DND-41 (cell line): ENCODE data around the gene SUPT7L.
"Not testable (repeated sequence)": the region's sequence is repeated elsewhere in the genome, so short reads cannot be mapped to it uniquely, and the experiment has no call there.

ENCODE experiments used
- ATAC-seq: fragments of 200-7000 bp; cut with Tn5 transposase; 3 replicates; pipeline ENCODE4 v1.9.1; 2021; ENCODE audit warnings: low read depth; ENCODE audit not compliant: insufficient read depth
- DNase-seq: peaks from one replicate; pipeline ENCODE4 v3.0.0-alpha.2; 2020
- H2AFZ ChIP-seq: 2 replicates; pipeline ENCODE4 v1.6.0; 2012; ENCODE audit warnings: low read depth, low read length
- H3K27ac ChIP-seq: 2 replicates; pipeline ENCODE4 v1.5.1; 2012; ENCODE audit warnings: low read length, inconsistent platforms
- H3K27me3 ChIP-seq: fragments of 200-600 bp; sonication (generic); 2 replicates; pipeline ENCODE4 v1.6.0; 2012; ENCODE audit warnings: low read length, mild to moderate bottlenecking, inconsistent platforms; ENCODE audit not compliant: insufficient read depth, poor library complexity
- H3K36me3 ChIP-seq: 2 replicates; pipeline ENCODE4 v1.5.1; 2012; ENCODE audit warnings: low read length, inconsistent platforms; ENCODE audit not compliant: insufficient read depth
- H3K4me1 ChIP-seq: 2 replicates; pipeline ENCODE4 v1.5.1; 2012; ENCODE audit warnings: mild to moderate bottlenecking, low read length; ENCODE audit not compliant: insufficient read depth
- H3K4me2 ChIP-seq: 2 replicates; pipeline ENCODE4 v1.6.0; 2012; ENCODE audit warnings: mild to moderate bottlenecking, moderate library complexity, low read length, inconsistent platforms; ENCODE audit not compliant: insufficient read depth
- H3K4me3 ChIP-seq, 2 experiments: fragments of 200-600 bp in 1 of 2; shearing (Covaris generic) in 1 of 2; 2 replicates each; pipeline ENCODE4 v1.5.1; 2012 to 2016; ENCODE audit warnings: inconsistent platforms in 2 of 2, low read length in 2 of 2, mild to moderate bottlenecking in 2 of 2, low read depth in 1 of 2, moderate library complexity in 1 of 2
- H3K79me2 ChIP-seq: 2 replicates; pipeline ENCODE4 v1.6.0; 2012; ENCODE audit warnings: low read length, inconsistent platforms; ENCODE audit not compliant: insufficient read depth
- H3K9ac ChIP-seq: 2 replicates; pipeline ENCODE4 v1.6.0; 2012; ENCODE audit warnings: low read depth, mild to moderate bottlenecking, inconsistent platforms, low read length, moderate library complexity
- H3K9me3 ChIP-seq: 2 replicates; pipeline ENCODE4 v1.5.1; 2012; ENCODE audit warnings: low read length, moderate library complexity, mild to moderate bottlenecking, inconsistent platforms; ENCODE audit not compliant: insufficient read depth, severe bottlenecking
- H4K20me1 ChIP-seq: 2 replicates; pipeline ENCODE4 v1.6.0; 2012; ENCODE audit warnings: low read length; ENCODE audit not compliant: insufficient read depth
- EZH2 ChIP-seq: IDR thresholded peaks from 3 replicates; pipeline ENCODE4 v1.6.1; 2012; ENCODE audit warnings: borderline replicate concordance, low read depth, mild to moderate bottlenecking, moderate library complexity, low read length, inconsistent platforms; ENCODE audit not compliant: severe bottlenecking
- TF ChIP-seq, protein P1 (sequence below): IDR thresholded peaks from 2 replicates; pipeline ENCODE4 v1.5.1; 2012; ENCODE audit warnings: borderline replicate concordance, low read length, moderate library complexity, mild to moderate bottlenecking; ENCODE audit not compliant: poor library complexity, severe bottlenecking; ENCODE audit errors: extremely low read depth

The SUPT7L gene

DNA sequence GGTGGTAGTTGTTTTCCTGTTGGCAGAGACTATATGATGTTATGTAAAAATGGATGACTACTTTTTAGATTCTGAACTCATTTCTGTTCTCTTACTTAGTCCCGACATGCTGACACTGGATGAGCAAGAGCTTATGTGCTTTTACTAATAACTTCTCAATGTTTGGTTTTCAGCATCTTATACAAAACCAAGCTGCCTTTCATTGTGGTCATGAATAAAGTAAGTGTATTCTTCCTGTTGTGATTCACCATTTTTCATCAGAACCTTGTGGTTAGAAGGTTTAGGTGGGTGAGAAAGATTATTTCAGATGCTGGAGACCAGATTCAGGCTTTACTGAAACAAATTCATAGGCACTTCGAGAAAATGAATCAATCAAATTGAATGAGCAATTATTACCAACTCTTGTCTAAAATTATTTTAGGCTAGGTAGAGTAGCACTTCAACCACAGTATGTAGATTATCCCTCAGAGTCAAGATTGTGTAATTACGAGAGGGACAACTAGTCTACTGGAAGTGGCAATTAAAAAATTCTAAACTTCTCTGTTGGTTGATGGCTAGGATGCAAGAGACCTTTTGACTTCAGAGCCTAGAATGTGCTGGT, 25.3 kb downstream of the SUPT7L start:
- Histone ChIP-seq H3K9me3 (no peaks in the 10 kb centered on the region), H3K4me3 (no peak overlapping the region), H3K79me2 (no peaks in the 10 kb centered on the region), H4K20me1 (no peaks in the 10 kb centered on the region), H3K27ac (no peak overlapping the region), H3K27me3 (no peaks in the 10 kb centered on the region), H3K9ac (no peak overlapping the region), H2AFZ (no peak overlapping the region), H3K36me3 (peaks cover 88% of the 10 kb centered on the region), H3K4me2 (no peak overlapping the region), H3K4me1 (no peaks in the 10 kb centered on the region)
- ATAC-seq, result no peak
- DNase-seq, result no peak
- no peak for TF ChIP-seq EZH2

DNA sequence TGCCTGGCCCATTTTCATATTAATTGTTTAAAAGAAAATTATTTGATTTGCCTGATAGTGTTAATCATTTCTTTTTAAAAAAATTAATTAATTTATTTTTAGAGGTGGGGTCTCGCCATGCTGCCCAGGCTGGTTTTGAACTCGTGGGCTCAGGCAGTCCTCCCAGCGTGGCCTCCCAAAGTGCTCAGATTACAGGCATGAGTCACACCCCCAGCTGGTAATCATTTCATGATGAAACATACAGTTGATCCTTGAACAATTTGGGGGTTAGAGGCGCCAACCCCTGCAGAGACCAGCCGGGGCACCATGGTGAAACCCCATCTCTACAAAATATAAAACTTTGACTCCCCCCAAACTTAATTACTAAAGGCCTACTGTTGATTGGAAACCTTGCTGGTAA, 26.6 kb downstream of the SUPT7L start:
- Histone ChIP-seq H3K27ac (no peak overlapping the region), H3K9me3 (no peaks in the 10 kb centered on the region), H3K4me2 (no peak overlapping the region), H3K4me3 (no peak overlapping the region), H4K20me1 (no peaks in the 10 kb centered on the region), H3K27me3 (no peaks in the 10 kb centered on the region), H3K36me3 (peaks cover 91% of the 10 kb centered on the region), H3K9ac (no peak overlapping the region), H2AFZ (no peak overlapping the region), H3K4me1 (no peaks in the 10 kb centered on the region), H3K79me2 (0 out of 2 replicates have a peak, but pooled peaks cover 3% of the 10 kb centered on the region)
- DNase-seq (no peak), ATAC-seq (no peak)
- TF ChIP-seq EZH2, result no peak
- TF ChIP-seq, protein P1, sequence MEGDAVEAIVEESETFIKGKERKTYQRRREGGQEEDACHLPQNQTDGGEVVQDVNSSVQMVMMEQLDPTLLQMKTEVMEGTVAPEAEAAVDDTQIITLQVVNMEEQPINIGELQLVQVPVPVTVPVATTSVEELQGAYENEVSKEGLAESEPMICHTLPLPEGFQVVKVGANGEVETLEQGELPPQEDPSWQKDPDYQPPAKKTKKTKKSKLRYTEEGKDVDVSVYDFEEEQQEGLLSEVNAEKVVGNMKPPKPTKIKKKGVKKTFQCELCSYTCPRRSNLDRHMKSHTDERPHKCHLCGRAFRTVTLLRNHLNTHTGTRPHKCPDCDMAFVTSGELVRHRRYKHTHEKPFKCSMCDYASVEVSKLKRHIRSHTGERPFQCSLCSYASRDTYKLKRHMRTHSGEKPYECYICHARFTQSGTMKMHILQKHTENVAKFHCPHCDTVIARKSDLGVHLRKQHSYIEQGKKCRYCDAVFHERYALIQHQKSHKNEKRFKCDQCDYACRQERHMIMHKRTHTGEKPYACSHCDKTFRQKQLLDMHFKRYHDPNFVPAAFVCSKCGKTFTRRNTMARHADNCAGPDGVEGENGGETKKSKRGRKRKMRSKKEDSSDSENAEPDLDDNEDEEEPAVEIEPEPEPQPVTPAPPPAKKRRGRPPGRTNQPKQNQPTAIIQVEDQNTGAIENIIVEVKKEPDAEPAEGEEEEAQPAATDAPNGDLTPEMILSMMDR, result no peak

DNA sequence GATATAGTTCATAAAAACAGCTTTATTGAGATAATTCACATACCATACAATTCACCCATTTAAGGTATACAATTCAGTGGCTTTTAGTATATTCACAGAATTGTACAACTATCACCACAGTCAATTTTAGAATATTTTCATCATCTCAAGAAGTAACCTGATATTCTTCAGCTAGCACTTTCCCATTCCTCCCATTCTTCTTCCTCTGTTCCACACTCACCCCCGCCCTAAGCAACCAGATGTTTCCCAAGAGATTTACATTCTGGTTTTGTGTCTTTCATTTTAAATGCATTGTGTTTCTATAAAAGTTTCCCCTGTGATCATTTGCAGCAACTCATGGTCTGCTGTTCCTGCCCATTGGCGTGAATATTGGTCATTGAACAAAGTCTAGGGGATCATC, 29.1 kb downstream of the SUPT7L start:
- Histone ChIP-seq H3K9ac (no peak overlapping the region), H3K27me3 (no peaks in the 10 kb centered on the region), H3K36me3 (peaks cover 82% of the 10 kb centered on the region), H3K9me3 (no peaks in the 10 kb centered on the region), H3K27ac (no peak overlapping the region), H2AFZ (no peak overlapping the region), H3K79me2 (peaks cover 20% of the 10 kb centered on the region), H3K4me3 (no peak overlapping the region), H3K4me2 (no peak overlapping the region), H4K20me1 (no peaks in the 10 kb centered on the region), H3K4me1 (peaks cover 20% of the 10 kb centered on the region)
- ATAC-seq (no peak), DNase-seq (no peak)
- TF ChIP-seq EZH2, result no peak
- TF ChIP-seq, protein P1, result no peak

DNA sequence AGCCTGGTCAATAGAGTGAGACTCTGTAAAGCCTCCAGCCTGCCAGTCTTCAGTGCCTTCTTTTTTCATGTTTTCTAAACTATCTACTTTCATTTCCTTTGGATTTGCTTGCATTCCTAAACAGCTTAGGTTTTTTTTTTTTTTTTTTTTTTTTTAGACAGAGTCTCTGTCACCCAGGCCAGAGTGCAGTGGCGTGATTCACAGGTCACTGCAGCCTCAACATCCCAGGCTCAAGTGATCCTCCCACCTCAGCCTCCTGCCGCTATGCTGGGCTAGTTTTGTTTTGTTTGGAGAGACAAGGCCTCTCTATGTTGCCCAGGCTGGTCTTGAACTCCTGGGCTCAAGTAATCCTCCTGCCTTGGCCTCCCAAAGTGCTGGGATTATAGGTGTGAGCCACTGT, 33.2 kb downstream of the SUPT7L start:
- Histone ChIP-seq H3K79me2 (peaks cover 28% of the 10 kb centered on the region), H3K4me1 (peaks cover 46% of the 10 kb centered on the region), H3K36me3 (peaks cover 45% of the 10 kb centered on the region), H3K4me2 (peak overlapping the region; percentile 73)
- not testable (repeated sequence) for H2AFZ ChIP-seq, H3K27ac ChIP-seq, H3K27me3 ChIP-seq, H3K9ac ChIP-seq, ATAC-seq, DNase-seq, H3K4me3 ChIP-seq, H3K9me3 ChIP-seq, H4K20me1 ChIP-seq
